Activated CD4-positive, alpha-beta T cell treated with anti-CD3 and anti-CD28 coated beads, Interleukin-2, amount 50 U/mL, for 4 hours (primary cell): ENCODE results near the gene PRR22.
"Not testable (repeated sequence)": the region's sequence is repeated elsewhere in the genome, so short reads cannot be mapped to it uniquely, and the experiment has no call there.

Source experiments
- DNase-seq, 2 experiments: peaks; one replicate each; pipeline ENCODE4 v3.0.0-alpha.2; 2020

PRR22 gene

DNA sequence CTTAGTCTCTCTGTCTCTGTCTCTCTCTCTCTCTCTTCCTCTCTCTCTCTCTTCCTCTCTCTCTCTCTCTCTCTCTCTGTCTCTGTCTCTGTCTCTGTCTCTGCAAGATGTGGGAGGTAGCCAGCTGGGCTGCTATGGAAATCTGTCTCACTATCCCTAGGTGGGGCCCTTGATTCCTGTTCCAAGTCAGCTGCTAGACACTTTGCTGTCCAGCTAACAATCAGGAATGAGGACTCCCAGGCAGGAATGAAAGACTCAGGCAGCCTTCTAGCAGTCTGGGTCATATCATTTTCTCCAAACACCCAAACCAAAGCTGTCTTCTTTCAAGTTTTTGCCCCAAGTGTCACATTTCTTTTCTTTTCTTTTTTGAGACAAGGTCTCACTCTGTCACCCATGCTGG, 40.9 kb downstream of the PRR22 start:
- DNase-seq = no peak

DNA sequence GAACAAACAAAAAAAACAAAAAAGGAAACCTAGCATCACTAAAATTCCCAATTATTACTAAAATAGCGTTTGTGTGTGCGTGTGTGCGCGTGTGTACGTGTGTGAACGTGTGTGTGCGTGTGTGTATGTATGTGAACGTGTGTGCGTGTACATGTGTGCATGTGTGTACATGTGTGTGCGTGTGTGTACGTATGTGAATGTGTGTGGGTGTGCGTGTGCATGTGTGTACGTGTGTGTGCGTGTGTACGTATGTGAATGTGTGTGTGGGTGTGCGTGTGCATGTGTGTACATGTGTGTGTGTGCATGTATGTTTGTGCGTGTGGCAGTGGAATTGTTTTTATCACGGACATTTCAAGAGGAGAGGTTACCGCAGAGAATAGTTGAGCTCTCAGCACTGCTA, 42.5 kb downstream of the PRR22 start:
- DNase-seq = no peak

DNA sequence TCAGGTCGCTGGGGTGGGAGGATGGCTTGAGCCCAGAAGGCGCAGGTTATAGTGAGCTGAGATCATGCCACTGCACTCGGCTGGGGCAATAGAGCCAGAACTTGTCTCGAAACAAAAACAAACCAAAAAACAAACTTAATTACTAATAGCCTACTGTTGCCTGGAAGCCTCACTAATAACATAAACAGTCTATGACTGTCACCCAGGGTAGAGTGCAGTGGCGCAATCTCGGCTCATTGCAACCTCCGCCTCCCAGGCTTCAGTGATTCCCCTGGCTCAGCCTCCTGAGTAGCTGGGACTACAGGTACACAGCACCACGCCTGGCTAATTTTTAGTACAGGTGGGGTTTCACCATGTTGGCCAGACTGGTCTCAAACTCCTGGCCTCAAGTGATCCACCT, 46.1 kb downstream of the PRR22 start:
- DNase-seq = no peak

DNA sequence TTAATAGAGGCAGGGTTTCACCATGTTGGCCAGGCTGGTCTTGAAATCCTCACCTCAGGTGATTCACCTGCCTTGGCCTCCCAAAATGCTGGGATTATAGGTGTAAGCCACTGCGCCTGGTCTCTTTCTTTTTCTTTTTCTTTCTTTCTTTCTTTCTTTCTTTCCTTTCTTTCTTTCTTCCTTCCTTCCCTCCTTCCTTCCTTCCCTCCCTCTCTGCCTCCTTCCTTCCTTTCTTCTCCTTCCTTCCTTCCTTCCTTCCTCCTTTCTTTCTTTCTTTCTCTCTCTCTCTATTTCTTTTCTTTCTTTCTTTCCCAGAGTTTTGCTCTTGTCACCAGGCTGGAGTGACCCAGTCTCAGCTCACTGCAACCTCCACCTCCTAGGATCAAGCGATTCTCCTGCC, 51.4 kb downstream of the PRR22 start:
- DNase-seq = not testable (repeated sequence)
